HG03342 (cell line): ENCODE measurements around the gene C3orf70.

Source experiments
- ATAC-seq: cut with Tn5 transposase; IDR thresholded peaks from one replicate; pipeline ENCODE4 v1.9.1; 2021; ENCODE audit warnings: mild to moderate bottlenecking, moderate library complexity; ENCODE audit not compliant: unreplicated experiment

Gene C3orf70

GRCh38 chr3:185089343-185089742 lies 63.5 kb downstream of the C3orf70 start:
- ATAC-seq: no peak

DNA sequence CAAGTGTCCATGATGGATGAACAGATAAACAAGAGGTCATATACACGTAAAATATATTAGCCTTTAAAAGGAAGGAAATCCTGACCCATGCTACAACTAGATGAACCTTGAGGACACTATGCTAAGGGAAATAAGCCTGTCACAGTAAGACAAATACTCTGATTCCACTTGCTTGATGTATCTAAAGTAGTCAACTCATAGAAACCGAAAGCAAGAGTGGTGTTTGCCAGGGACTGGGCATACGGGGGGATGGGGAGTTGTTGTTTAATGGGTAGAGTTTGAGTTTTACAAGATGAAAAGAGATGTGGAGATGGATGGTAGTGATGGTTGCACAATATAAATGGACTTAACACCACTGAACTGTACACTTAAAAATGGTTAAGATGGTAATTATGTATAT lies 65.4 kb downstream of the C3orf70 start:
- ATAC-seq: no peak

- ATAC-seq: no peak
These were observed 68.0 kb downstream of the C3orf70 start for GRCh38 chr3:185084901-185085300.

- ATAC-seq: no peak
These were observed 68.5 kb downstream of the C3orf70 start for GRCh38 chr3:185084402-185084801.

- ATAC-seq: no peak
These were observed 70.0 kb downstream of the C3orf70 start for GRCh38 chr3:185082829-185083228.

GRCh38 chr3:185082149-185082548 lies 70.7 kb downstream of the C3orf70 start:
- no peak for ATAC-seq

GRCh38 chr3:185081521-185081920 lies 71.3 kb downstream of the C3orf70 start:
- no peak for ATAC-seq

- no peak for ATAC-seq
These were observed 73.2 kb downstream of the C3orf70 start for GRCh38 chr3:185079625-185080024.

GRCh38 chr3:185076219-185076618 lies 76.6 kb downstream of the C3orf70 start:
- ATAC-seq: no peak

- no peak for ATAC-seq
These were observed 77.3 kb downstream of the C3orf70 start for GRCh38 chr3:185075547-185075946.

GRCh38 chr3:185071287-185071800 lies 81.5 kb downstream of the C3orf70 start:
- no peak for ATAC-seq

DNA sequence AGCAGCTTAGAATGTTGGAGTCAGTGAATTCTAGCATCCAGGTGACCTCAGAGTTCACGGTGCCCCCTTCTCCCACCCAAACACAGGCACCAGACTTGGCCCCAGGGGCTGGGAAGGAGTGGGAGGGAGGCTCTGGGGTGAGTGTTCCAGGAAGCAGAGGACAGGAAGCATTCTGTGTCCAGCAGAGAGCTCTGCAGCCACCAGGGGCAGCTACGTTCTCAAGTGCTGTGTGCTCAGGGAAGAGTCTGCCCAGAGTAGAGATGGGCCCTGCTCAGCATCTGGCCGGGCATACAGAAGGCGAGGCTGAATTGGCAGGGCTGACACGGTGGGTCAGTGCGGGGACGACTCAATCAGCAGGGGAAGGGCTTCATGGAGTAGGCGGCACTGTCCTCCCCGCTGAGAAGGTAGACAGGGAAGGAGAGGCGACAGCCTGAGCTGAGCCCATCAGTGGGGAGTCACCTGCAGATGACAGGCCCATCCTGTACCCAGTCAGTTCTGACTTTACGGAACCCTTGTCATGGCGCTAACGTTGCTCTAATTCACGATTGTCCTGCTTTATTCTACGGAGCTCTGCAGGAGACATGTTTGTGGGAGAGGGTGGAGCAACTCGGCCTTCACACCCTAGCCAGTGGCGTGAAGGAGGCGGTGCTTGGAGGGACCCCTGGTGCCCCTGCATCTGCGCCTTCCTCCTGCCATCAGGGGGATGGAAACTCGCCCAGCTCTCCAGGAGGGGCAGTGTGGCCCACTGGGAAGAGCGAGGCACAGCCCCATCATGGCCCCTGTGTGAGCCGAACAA lies 82.2 kb downstream of the C3orf70 start:
- ATAC-seq: no peak

- ATAC-seq: no peak
These were observed 83.5 kb downstream of the C3orf70 start for GRCh38 chr3:185069037-185070030.

- no peak for ATAC-seq
These were observed 85.7 kb downstream of the C3orf70 start for GRCh38 chr3:185067173-185067572.

- no peak for ATAC-seq
These were observed 86.6 kb downstream of the C3orf70 start for GRCh38 chr3:185066251-185066650.

DNA sequence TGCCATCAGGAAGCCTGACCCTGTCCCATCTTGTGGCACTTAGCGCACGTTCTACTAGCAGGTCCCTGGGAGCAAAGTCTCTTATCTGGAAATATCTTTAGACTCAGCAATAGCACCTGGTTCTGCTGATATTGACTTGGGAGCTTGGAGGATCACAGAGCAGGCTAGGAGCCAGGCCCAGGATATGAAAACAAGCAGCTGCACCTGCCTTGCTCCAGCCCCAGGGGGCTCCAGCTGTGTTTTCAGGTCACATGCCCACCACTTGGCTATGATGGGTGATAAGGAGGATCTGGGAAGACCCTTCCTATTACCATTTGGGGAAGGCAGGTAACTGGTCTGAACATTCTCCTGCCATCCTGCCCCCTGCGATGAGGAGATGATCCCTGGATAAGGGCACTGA lies 87.8 kb downstream of the C3orf70 start:
- ATAC-seq: no peak

- ATAC-seq: no peak
These were observed 89.4 kb downstream of the C3orf70 start for GRCh38 chr3:185063431-185063830.

GRCh38 chr3:185062191-185062590 lies 90.7 kb downstream of the C3orf70 start:
- ATAC-seq: no peak

GRCh38 chr3:185060655-185061054 lies 92.2 kb downstream of the C3orf70 start:
- no peak for ATAC-seq

GRCh38 chr3:185059766-185060165 lies 93.1 kb downstream of the C3orf70 start:
- no peak for ATAC-seq

DNA sequence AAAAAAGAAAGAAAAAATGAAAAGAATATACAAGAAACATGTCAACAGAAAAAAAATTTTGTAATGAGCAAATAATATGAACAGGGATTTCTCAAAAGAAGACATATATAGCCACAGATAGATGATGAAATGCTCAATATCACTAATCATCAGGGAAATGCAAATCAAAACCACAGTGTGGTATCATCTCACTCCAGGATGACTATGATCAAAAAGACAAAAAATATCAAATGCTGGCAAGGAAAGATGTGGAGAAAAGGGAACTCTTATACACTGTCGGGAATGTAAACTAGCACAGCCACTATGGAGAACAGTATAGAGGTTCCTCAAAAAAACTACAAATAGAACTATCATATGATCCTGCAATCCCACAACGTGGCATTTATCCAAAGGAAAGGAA lies 94.1 kb downstream of the C3orf70 start:
- ATAC-seq: no peak

DNA sequence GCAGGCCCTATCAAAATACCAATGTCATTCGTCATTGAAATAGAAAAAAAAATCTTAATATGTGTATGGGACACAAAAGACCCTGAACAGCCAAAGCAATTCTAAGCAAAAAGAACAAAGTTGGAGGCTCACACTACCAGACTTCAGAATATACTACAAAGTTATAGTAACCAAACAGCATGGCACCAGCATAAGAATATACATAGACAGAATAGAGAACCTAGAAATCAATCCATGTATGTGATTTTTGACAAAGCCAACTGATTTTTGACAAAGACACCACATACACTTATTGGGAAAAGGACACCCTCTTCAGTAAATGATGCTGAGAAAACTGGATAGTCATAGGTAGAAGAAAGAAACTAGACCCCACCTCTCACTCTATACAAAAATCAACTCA lies 95.0 kb downstream of the C3orf70 start:
- ATAC-seq: no peak
